Stimulated activated CD4-positive, alpha-beta T cell treated with anti-CD3 and anti-CD28 coated beads, Interleukin-12 subunit alpha, Interleukin-12 subunit beta, amount 100 ng/mL, for 4 hours (primary cell): ENCODE data around the gene TDRD7.
A peak's percentile ranks its signal among the peaks of the same experiment; 100 is the strongest.
"Not testable (repeated sequence)": the region's sequence is repeated elsewhere in the genome, so short reads cannot be mapped to it uniquely, and the experiment has no call there.

Experiments used
- DNase-seq: peaks from one replicate; pipeline ENCODE4 v3.0.0-alpha.2; 2020

Gene TDRD7

DNA sequence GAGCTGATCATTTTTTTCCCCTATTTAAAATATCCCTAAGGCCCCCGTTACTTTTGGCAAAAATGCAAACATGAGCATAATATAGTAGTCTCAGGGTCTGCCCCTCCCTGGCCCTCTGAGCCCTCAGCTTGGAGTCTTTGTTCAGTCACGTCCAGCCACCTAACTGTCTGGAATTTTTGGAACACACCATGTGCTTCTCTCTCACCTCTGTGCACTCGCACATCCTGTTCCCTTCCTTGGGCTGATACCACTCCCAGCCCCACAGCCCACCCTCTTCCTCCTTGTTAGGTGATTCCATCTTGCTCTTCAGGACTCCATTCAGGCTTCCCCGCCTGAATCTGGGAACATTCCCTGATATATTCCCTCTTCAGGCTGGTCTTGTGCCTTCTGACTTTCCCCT lies 16.0 kb downstream of the TDRD7 start:
- DNase-seq, result no peak

- DNase-seq, result no peak
Observed at GRCh38 chr9:97430316-97431043, 18.6 kb downstream of the TDRD7 start.

GRCh38 chr9:97431044-97431441 lies 19.1 kb downstream of the TDRD7 start:
- no peak for DNase-seq

- no peak for DNase-seq
Observed at GRCh38 chr9:97431549-97432143, 19.8 kb downstream of the TDRD7 start.

- no peak for DNase-seq
Observed at GRCh38 chr9:97437051-97437600, 25.2 kb downstream of the TDRD7 start.

- no peak for DNase-seq
Observed at GRCh38 chr9:97438257-97438656, 26.4 kb downstream of the TDRD7 start.

DNA sequence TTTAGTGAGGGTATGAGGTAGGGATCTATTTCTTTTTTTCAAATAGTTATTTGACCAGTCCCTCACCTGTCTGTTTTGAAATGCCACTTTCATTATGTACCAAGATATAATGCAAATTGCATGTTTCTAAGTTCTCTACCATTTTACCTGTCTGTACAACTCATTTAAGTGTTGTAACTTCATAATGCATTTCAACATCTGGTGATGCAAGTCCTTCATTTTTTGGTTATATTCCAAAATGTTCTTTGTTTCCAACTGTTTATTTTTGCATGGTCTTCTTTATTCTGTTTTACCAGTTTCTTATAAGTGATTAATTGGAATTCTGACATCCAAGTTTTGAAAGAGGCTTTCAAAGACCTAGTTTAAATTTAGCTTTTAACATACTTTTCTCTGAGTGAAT lies 26.8 kb downstream of the TDRD7 start:
- no peak for DNase-seq

DNA sequence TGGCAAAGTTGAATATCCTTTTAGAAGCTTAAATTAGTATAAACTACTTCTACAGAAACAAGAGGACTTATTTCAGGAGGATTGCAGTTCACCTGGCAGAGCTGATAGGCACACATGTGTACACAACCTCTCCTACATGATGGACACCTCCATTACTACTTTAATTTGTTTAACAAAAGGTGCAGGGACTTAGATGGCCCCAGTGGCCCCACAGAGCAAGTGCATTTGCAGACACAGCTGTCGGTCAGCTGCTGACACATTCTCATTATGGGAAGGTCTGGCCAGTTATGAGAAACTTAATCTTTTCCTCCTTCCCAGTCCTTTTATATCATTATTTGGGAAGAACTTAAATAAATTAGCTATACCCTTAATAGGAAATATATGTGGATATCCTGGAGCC lies 28.3 kb downstream of the TDRD7 start:
- no peak for DNase-seq

- no peak for DNase-seq
Observed at GRCh38 chr9:97441729-97442128, 29.8 kb downstream of the TDRD7 start.

GRCh38 chr9:97445119-97445701 lies 33.3 kb downstream of the TDRD7 start:
- DNase-seq, result no peak

GRCh38 chr9:97447001-97447400 lies 35.1 kb downstream of the TDRD7 start:
- no peak for DNase-seq

DNA sequence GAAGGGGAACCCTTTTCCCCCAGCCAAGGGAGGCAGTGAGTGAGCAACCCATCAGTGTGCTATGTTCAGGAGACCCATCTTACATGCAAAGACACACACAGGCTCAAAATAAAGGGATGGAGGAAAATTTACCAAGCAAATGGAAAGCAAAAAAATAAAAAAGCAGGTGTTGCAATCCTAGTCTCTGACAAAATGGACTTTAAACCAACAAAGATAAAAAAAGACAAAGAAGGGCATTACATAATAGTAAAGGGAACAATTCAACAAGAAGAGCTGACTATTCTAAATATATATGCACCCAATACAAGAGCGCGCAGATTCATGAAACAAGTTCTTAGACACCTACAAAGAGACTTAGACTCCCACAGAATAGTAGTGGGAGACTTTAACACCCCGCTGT lies 41.7 kb downstream of the TDRD7 start:
- DNase-seq, result not testable (repeated sequence)

- DNase-seq, result not testable (repeated sequence)
Observed at GRCh38 chr9:97456841-97457240, 44.9 kb downstream of the TDRD7 start.

DNA sequence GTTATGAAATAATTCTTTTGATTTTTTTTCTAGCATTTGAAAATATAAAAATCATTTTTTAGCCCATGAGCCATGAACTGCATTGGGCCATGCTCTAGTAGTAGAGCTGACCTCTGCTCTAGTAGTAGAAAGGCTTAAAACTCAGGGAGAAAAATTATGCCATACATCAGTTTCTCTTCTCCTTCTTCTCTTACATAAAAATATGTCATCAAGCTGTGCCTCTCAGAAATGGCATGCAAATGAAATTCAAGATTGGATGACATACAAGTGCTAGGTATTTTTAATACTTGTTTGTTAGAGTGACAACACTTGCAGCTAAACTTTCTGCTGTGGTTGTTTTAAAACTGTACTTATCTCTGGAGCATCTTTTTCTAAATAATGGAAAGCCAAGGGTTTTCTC lies 47.4 kb downstream of the TDRD7 start:
- DNase-seq, result no peak

- no peak for DNase-seq
Observed at GRCh38 chr9:97462159-97462558, 50.3 kb downstream of the TDRD7 start.

DNA sequence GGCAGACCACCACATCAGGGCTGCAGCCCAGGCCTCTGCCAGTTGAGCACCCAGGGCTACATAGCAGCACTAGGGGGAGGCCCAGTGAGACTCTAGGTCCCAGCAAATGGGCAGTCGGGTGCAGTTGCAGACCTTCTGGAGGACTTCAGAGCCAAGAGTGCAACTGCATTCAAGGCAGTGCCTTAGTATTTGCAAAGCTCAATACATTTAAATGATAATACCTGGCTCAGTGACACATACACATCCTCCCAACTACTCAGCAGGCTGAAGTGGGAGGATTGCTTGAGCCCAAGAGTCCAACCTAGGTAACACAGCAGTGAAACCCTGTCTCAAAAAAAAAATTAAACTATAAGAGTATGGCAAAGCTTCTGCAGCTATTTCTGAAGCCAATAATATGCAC lies 51.0 kb downstream of the TDRD7 start:
- no peak for DNase-seq

- peak; percentile 19 for DNase-seq
Observed at GRCh38 chr9:97468658-97469448, 57.0 kb downstream of the TDRD7 start.

- no peak for DNase-seq
Observed at GRCh38 chr9:97470076-97470475, 58.2 kb downstream of the TDRD7 start.

DNA sequence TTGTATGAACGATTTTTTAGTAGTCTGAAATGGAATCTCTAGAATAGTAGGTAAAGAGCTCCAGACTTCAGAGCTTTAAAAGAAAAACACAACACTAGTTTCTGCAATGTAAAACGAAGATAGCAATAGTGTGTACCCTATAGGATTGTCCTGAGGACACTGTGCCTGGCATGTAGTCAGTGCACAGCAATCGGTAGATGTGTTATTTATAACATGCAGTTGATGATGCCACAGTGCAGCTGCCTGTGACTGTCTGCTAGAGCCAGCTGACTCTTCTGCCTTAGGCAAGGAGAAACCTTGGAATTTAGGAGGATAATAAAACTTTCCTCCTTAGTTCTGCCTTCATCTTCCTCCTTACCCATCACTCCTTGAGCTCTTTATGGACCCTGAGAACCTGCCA lies 61.8 kb downstream of the TDRD7 start:
- DNase-seq, result no peak

- DNase-seq, result no peak
Observed at GRCh38 chr9:97474372-97474925, 62.6 kb downstream of the TDRD7 start.

- DNase-seq, result no peak
Observed at GRCh38 chr9:97475059-97475458, 63.2 kb downstream of the TDRD7 start.

- DNase-seq, result no peak
Observed at GRCh38 chr9:97478301-97478981, 66.5 kb downstream of the TDRD7 start.
